ENCODE measurements around the gene PRDM5. TPM values are rescaled to one million over a fixed set of nuclear protein-coding genes. Genes with fewer than 3 reads are reported as not detected.

Gene PRDM5
- total RNA-seq, 1 experiment from 2014 or later, result 7.1 TPM

- no TSS peak for BruUV-seq (replicated peaks)
- Histone ChIP-seq H3K27me3 (replicated peaks; ENCODE audit: insufficient read depth, low read depth, low read length, poor library complexity) (no peaks in the 10 kb centered on the region), H3K4me3 (ENCODE audit: low read depth, low read length, poor library complexity, severe bottlenecking) (no peak overlapping the region), H3K36me3 (ENCODE audit: insufficient read depth, low read length, poor library complexity, severe bottlenecking) (no peaks in the 10 kb centered on the region), H3K9me3 (ENCODE audit: low read depth, low read length, poor library complexity, severe bottlenecking) (no peaks in the 10 kb centered on the region), H3K4me1 (ENCODE audit: insufficient read depth, low read length, poor library complexity, severe bottlenecking) (no peaks in the 10 kb centered on the region), H3K27ac (ENCODE audit: low read depth, low read length, poor library complexity, severe bottlenecking) (no peak overlapping the region)
- DNase-seq (ENCODE audit: low spot score), result no peak
- no peak for TF ChIP-seq EZH2 (IDR thresholded peaks at IDR 0.05; ENCODE audit: borderline replicate concordance, low read depth, low read length, poor library complexity, severe bottlenecking)
- intact Hi-C loops (cut with micrococcal nuclease; ENCODE audit: unreplicated experiment), result loop anchor here (10.0 kb wide), 1 partner anchor 560 kb away; no protein-coding TSS in a partner anchor
- CTCF ChIA-PET, result interaction anchor here (0.6 kb wide), 1 partner anchor 172 kb away, joined by 3 read pairs; no protein-coding TSS in a partner anchor
- POLR2A ChIA-PET (ENCODE audit: low non-redundant PET), result no interaction called here
Measured at GRCh38 chr4:120714417-120715010, 208.0 kb downstream of the PRDM5 start.

GRCh38 chr4:120709991-120710390, 212.5 kb downstream of the PRDM5 start:
- CTCF ChIA-PET, result no interaction called here
- Histone ChIP-seq H3K27me3 (replicated peaks; ENCODE audit: insufficient read depth, low read depth, low read length, poor library complexity) (no peaks in the 10 kb centered on the region), H3K9me3 (ENCODE audit: low read depth, low read length, poor library complexity, severe bottlenecking) (no peaks in the 10 kb centered on the region), H3K4me3 (ENCODE audit: low read depth, low read length, poor library complexity, severe bottlenecking) (no peak overlapping the region), H3K27ac (ENCODE audit: low read depth, low read length, poor library complexity, severe bottlenecking) (no peak overlapping the region), H3K36me3 (ENCODE audit: insufficient read depth, low read length, poor library complexity, severe bottlenecking) (no peaks in the 10 kb centered on the region), H3K4me1 (ENCODE audit: insufficient read depth, low read length, poor library complexity, severe bottlenecking) (no peaks in the 10 kb centered on the region)
- POLR2A ChIA-PET (ENCODE audit: low non-redundant PET), result no interaction called here
- TF ChIP-seq CTCF (conservative IDR thresholded peaks at IDR 0.05; ENCODE audit: low read depth, low read length), result no peak
- no peak for TF ChIP-seq EZH2 (IDR thresholded peaks at IDR 0.05; ENCODE audit: borderline replicate concordance, low read depth, low read length, poor library complexity, severe bottlenecking)
- DNase-seq (ENCODE audit: low spot score), result no peak
- intact Hi-C loops (cut with micrococcal nuclease; ENCODE audit: unreplicated experiment), result loop anchor here (10.0 kb wide), 1 partner anchor 555 kb away; no protein-coding TSS in a partner anchor
- BruUV-seq (replicated peaks), result no TSS peak

- no peaks in the 10 kb centered on the region for H3K9me3 ChIP-seq (ENCODE audit: low read depth, low read length, poor library complexity, severe bottlenecking)
- BruUV-seq (replicated peaks), result no TSS peak
- no peak overlapping the region for H3K4me3 ChIP-seq (ENCODE audit: low read depth, low read length, poor library complexity, severe bottlenecking)
- TF ChIP-seq CTCF (conservative IDR thresholded peaks at IDR 0.05; ENCODE audit: low read depth, low read length), result no peak
- TF ChIP-seq EZH2 (IDR thresholded peaks at IDR 0.05; ENCODE audit: borderline replicate concordance, low read depth, low read length, poor library complexity, severe bottlenecking), result no peak
- intact Hi-C loops (cut with micrococcal nuclease; ENCODE audit: unreplicated experiment), result no loop called here
- no peaks in the 10 kb centered on the region for H3K36me3 ChIP-seq (ENCODE audit: insufficient read depth, low read length, poor library complexity, severe bottlenecking)
- POLR2A ChIA-PET (ENCODE audit: low non-redundant PET), result no interaction called here
- no peak for DNase-seq (ENCODE audit: low spot score)
- H3K4me1 ChIP-seq (ENCODE audit: insufficient read depth, low read length, poor library complexity, severe bottlenecking), result no peaks in the 10 kb centered on the region
- no peak overlapping the region for H3K27ac ChIP-seq (ENCODE audit: low read depth, low read length, poor library complexity, severe bottlenecking)
- CTCF ChIA-PET, result no interaction called here
- H3K27me3 ChIP-seq (replicated peaks; ENCODE audit: insufficient read depth, low read depth, low read length, poor library complexity), result no peaks in the 10 kb centered on the region
Measured at GRCh38 chr4:120704538-120704937, 218.0 kb downstream of the PRDM5 start.

GRCh38 chr4:120703908-120704307, 218.6 kb downstream of the PRDM5 start:
- Histone ChIP-seq H3K27me3 (replicated peaks; ENCODE audit: insufficient read depth, low read depth, low read length, poor library complexity) (no peaks in the 10 kb centered on the region), H3K4me3 (ENCODE audit: low read depth, low read length, poor library complexity, severe bottlenecking) (no peak overlapping the region), H3K4me1 (ENCODE audit: insufficient read depth, low read length, poor library complexity, severe bottlenecking) (no peaks in the 10 kb centered on the region), H3K36me3 (ENCODE audit: insufficient read depth, low read length, poor library complexity, severe bottlenecking) (no peaks in the 10 kb centered on the region), H3K27ac (ENCODE audit: low read depth, low read length, poor library complexity, severe bottlenecking) (no peak overlapping the region), H3K9me3 (ENCODE audit: low read depth, low read length, poor library complexity, severe bottlenecking) (no peaks in the 10 kb centered on the region)
- BruUV-seq (replicated peaks), result no TSS peak
- ChIA-PET POLR2A (ENCODE audit: low non-redundant PET) (no interaction called here), CTCF (no interaction called here)
- no peak for DNase-seq (ENCODE audit: low spot score)
- TF ChIP-seq CTCF (conservative IDR thresholded peaks at IDR 0.05; ENCODE audit: low read depth, low read length) (no peak), EZH2 (IDR thresholded peaks at IDR 0.05; ENCODE audit: borderline replicate concordance, low read depth, low read length, poor library complexity, severe bottlenecking) (no peak)
- intact Hi-C loops (cut with micrococcal nuclease; ENCODE audit: unreplicated experiment), result no loop called here

Measured in A673 (cell line).